Measurements from ENCODE around the gene LTN1.

DNA sequence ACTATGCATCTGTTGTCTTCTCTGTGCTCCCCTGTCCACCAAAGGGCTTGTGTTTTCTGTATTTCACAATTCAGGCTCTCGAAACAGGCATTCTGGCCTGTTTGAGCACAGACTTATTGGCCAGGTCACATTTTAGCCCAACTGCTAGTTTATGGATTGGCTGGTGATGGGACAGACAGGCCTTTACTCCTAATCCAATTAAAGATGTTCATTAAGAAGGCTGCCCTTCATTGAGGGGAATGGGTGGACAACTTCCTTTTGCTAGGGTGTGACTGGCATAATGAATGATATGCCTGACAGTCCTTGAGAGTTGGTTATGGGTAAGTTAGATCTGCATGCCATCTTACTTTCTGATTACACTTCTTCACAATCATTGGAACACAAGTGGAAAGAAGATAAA, 86.4 kb downstream of the LTN1 start:
- TF ChIP-seq, protein P1, sequence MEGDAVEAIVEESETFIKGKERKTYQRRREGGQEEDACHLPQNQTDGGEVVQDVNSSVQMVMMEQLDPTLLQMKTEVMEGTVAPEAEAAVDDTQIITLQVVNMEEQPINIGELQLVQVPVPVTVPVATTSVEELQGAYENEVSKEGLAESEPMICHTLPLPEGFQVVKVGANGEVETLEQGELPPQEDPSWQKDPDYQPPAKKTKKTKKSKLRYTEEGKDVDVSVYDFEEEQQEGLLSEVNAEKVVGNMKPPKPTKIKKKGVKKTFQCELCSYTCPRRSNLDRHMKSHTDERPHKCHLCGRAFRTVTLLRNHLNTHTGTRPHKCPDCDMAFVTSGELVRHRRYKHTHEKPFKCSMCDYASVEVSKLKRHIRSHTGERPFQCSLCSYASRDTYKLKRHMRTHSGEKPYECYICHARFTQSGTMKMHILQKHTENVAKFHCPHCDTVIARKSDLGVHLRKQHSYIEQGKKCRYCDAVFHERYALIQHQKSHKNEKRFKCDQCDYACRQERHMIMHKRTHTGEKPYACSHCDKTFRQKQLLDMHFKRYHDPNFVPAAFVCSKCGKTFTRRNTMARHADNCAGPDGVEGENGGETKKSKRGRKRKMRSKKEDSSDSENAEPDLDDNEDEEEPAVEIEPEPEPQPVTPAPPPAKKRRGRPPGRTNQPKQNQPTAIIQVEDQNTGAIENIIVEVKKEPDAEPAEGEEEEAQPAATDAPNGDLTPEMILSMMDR (IDR thresholded peaks at IDR 0.05; ENCODE audit: low read depth, low read length) = no peak
- TF ChIP-seq POLR2A (IDR thresholded peaks at IDR 0.05; ENCODE audit: extremely low read depth, insufficient read length) (no peak), MYC (IDR thresholded peaks at IDR 0.05; ENCODE audit: low read depth, low read length) (no peak)
- TF ChIP-seq, protein P2, sequence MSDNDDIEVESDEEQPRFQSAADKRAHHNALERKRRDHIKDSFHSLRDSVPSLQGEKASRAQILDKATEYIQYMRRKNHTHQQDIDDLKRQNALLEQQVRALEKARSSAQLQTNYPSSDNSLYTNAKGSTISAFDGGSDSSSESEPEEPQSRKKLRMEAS (IDR thresholded peaks at IDR 0.05; ENCODE audit: low read depth, low read length) = no peak
